Kidney tubule cell (primary cell): Measurements from ENCODE around the gene CTH.
"Not testable (repeated sequence)": the region's sequence is repeated elsewhere in the genome, so short reads cannot be mapped to it uniquely, and the experiment has no call there.

Experiments
- DNase-seq: peaks from one replicate; pipeline ENCODE4 v3.0.0-alpha.2; 2018; ENCODE audit warnings: low spot score

Gene CTH

GRCh38 chr1:70455291-70455690 is 44.2 kb downstream of the CTH start:
- no peak for DNase-seq

GRCh38 chr1:70458131-70458530 is 47.1 kb downstream of the CTH start:
- DNase-seq: no peak

GRCh38 chr1:70459496-70460225 is 48.6 kb downstream of the CTH start:
- peak; percentile 74 for DNase-seq

- DNase-seq: not testable (repeated sequence)
Measured at GRCh38 chr1:70460740-70461713, 50.0 kb downstream of the CTH start.

- DNase-seq: no peak
Measured at GRCh38 chr1:70462611-70463010, 51.5 kb downstream of the CTH start.

GRCh38 chr1:70465911-70466310 is 54.8 kb downstream of the CTH start:
- DNase-seq: no peak

- DNase-seq: no peak
Measured at GRCh38 chr1:70467531-70467930, 56.5 kb downstream of the CTH start.

GRCh38 chr1:70468180-70468579 is 57.1 kb downstream of the CTH start:
- DNase-seq: no peak

GRCh38 chr1:70469184-70469583 is 58.1 kb downstream of the CTH start:
- not testable (repeated sequence) for DNase-seq

GRCh38 chr1:70475023-70475422 is 64.0 kb downstream of the CTH start:
- no peak for DNase-seq

- no peak for DNase-seq
Measured at GRCh38 chr1:70477090-70477489, 66.0 kb downstream of the CTH start.

- not testable (repeated sequence) for DNase-seq
Measured at GRCh38 chr1:70477905-70478304, 66.8 kb downstream of the CTH start.

GRCh38 chr1:70483342-70483741 is 72.3 kb downstream of the CTH start:
- no peak for DNase-seq

- no peak for DNase-seq
Measured at GRCh38 chr1:70485624-70486023, 74.6 kb downstream of the CTH start.

- DNase-seq: peak; percentile 92
Measured at GRCh38 chr1:70486676-70487458, 75.8 kb downstream of the CTH start.

- no peak for DNase-seq
Measured at GRCh38 chr1:70487459-70487815, 76.4 kb downstream of the CTH start.

GRCh38 chr1:70487910-70488665 is 77.0 kb downstream of the CTH start:
- peak; percentile 79 for DNase-seq
